Activated CD8-positive, alpha-beta memory T cell treated with anti-CD3 and anti-CD28 coated beads for 36 hours (primary cell): ENCODE measurements around the gene NOTCH2NLA. TPM values are rescaled to one million over a fixed set of nuclear protein-coding genes. Genes with fewer than 3 reads are reported as not detected.
"Not testable (repeated sequence)": the region's sequence is repeated elsewhere in the genome, so short reads cannot be mapped to it uniquely, and the experiment has no call there.

Experiments
- CTCF ChIA-PET: fragments of 350-600 bp; sonication (Branson Sonifier 250); formaldehyde crosslinking; loops from one replicate; lab custom pipeline; 2021; ENCODE audit warnings: antibody characterized with exemption; lab: Charles Lee
- POLR2A ChIA-PET: fragments of 350-600 bp; sonication (Branson Sonifier 250); formaldehyde crosslinking; loops from one replicate; lab custom pipeline; 2021; ENCODE audit warnings: antibody characterized with exemption; lab: Charles Lee
- total RNA-seq, 2 experiments: library from RNA; stranded (reverse); gene quantifications; one replicate each; pipeline ENCODE4 v1.2.3, GENCODE V29; 2021

NOTCH2NLA gene
- total RNA-seq, 2 experiments from 2014 or later: 15.0 to 18.4 TPM

- POLR2A ChIA-PET, CTCF ChIA-PET: not testable (repeated sequence)
Measured at GRCh38 chr1:146174531-146174930, 54.3 kb downstream of the NOTCH2NLA start.

- CTCF ChIA-PET, POLR2A ChIA-PET: not testable (repeated sequence)
Measured at GRCh38 chr1:146167740-146168139, 61.1 kb downstream of the NOTCH2NLA start.

GRCh38 chr1:146167273-146167672 is 61.5 kb downstream of the NOTCH2NLA start:
- CTCF ChIA-PET, POLR2A ChIA-PET: not testable (repeated sequence)

- CTCF ChIA-PET, POLR2A ChIA-PET: not testable (repeated sequence)
Measured at GRCh38 chr1:146144465-146144864, 84.4 kb downstream of the NOTCH2NLA start, which contains the start of gene NBPF10. Gene NBPF10, minus strand, starts transcription at chr1:146144804. Its CDS starts 35 bp downstream, at chr1:146144769.

Other genes starting within 250 kb of the NOTCH2NLA start
- 10 to 100 TPM; 62.1 to 62.8 TPM for gene TXNIP, start 232.4 kb downstream of the NOTCH2NLA start, total RNA-seq
- gene HJV, start 207.3 kb downstream of the NOTCH2NLA start, total RNA-seq: not detected
- gene NBPF10, start 84.2 kb downstream of the NOTCH2NLA start, total RNA-seq: under 1 TPM; 0.80 to 0.82 TPM